Measurements from ENCODE around the gene HMCN2.

HMCN2 gene

DNA sequence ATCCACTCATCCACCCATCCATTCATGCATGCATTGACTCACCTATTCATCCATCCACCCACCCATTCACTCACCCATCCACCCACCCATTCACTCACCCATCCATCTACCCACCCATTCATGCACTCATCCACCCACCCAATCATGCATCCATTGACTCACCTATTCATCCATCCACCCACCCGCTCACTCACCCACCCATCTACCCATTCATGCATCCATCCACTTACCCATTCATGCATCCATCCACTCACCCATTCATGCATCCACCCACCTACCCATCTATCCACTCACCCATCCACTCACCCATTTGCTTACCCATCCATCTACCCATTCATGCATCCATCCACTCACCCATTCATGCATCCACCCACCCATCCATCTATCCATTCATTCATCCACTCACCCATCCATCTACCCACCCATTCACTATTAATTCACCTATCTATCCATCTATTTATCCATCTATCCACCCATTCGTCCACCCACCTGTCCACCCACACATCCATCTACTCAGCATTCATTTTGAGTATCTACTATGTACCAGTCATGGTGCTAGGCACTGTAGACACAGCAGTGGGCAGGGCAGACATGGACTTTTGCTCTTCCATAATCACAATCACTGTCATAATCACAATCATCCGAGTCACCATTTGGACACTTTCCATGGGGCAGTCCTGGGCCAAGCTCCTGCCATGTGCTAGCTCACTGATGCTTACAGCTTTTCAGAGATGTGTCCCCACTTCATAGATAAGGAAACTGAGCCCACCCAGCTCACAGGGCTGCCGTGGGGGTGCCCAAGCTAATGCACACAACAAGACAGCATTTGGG, 34.4 kb downstream of the HMCN2 start:
- peak in 1 of 42 donors; percentile 5 for DNase-seq
- intact Hi-C loops (cut with DNase I) = no loop called here

DNA sequence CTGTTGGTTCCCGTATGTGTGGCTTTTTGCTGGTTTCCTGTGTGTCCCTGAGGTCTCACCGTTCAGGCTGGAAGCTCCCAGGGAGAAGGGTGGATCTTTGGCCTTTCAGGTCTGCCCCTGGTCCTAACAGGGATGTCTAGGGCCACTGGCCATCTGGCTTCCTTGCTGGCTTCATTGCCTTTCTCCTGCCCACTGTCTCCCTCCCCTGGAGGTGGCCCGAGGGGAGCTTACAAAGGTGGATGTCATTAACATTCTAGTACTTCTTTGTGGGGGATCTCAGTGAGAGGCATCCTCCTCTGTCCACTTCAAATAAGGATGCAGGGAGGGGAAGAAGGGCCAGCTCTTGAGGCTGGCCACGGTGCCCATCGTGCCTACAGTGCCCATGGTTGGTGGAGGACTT, 35.2 kb downstream of the HMCN2 start:
- intact Hi-C loops (cut with DNase I) = no loop called here
- DNase-seq = no peak

DNA sequence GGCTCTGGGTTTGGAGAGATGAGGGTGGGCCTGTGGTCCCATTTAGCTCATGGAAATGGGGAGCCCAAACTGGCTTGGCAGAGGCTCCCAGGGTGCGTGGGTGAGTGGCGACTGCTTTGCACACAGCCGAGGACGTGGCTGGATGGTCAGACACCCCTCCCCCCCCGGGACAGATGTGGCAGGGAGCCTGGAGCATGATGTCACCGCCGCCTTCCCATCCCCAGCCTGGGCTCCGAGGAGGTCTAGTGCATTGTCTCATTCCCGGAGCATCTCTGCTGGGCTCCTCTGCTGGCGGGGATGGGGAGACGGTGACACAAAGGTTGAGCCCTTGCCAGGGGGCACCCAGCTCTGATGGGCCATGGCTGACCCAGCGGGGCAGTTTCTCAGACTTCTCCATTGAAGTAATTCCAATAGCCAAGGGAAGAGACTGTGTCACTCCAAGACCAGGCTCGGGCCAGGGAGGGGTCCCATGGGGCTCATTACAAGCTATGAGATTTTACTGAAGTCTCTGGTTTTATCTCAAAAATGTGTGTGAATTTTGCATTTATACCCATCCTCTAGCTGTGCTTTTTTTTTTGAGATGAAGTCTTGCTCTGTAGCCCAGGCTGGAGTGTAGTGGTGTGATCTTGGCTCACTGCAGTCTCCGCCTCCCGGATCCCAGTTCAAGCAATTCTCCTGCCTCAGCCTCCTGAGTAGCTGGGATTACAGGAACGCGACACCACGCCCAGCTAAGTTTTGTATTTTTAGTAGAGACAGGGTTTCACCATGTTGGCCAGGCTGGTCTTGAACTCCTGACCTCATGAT, 36.1 kb downstream of the HMCN2 start:
- intact Hi-C loops (cut with DNase I) = no loop called here
- DNase-seq = peak in 3 of 42 donors; percentile 15 to 38 (median 28)

DNA sequence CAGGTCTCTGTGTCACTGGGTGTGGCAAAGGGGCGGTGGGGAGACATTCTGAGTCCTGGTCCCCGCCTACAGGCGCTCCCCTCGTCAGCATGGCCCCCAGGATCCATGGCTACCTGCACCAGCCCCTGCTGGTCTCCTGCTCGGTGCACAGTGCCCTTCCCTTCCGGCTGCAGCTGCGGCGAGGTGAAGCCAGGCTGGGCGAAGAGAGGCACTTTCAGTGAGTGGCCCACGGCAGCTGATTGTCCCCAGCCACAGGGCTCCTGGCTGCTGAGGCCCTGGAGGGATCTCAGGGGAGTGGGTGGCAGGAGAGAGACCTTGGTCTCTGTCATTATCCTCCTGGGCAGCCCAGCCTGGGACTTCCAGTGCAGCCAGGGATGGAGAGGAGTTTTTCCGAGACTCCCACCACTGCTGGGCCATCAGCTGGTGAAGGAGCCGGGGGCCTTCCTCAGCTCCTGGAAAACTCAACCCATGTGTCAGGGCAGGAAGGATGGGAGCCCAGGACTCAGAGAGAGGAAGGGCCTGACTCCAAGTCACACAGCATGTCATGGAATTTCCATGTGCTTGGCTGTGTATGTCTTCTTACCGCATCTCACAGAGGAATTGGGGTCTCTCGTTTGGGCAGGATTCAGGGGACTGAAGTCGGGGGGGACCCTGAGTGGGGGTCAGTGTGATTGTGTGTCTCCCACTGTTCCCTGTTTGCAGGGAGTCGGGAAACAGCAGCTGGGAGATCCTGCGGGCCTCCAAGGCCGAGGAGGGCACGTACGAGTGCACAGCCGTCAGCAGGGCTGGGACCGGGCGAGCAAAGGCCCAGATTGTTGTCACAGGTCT, 37.4 kb downstream of the HMCN2 start:
- no peak for DNase-seq
- intact Hi-C loops (cut with DNase I) = no loop called here

DNA sequence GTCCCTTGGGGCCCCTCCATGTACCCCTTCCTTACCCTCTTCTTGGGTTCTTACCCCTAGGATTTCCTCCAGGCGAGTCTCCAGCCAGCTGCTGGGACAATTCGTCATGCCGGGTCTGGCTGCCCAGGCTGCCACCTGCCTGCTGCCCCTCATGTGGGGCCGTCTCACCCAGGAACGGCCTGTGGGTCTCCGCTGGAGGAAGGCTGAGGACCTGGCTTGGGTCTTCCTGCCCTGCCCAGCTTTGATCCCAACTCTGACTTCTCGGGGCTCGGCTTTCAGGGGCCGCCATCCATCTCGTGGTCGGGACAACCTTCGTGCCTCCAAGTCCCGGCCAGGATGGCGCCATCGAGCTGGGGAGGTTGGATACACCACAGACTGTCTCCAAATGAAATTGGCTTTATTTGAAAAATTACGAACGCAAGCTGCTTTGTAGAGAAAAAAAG, 38.1 kb downstream of the HMCN2 start:
- intact Hi-C loops (cut with DNase I) = no loop called here
- DNase-seq = no peak

DNA sequence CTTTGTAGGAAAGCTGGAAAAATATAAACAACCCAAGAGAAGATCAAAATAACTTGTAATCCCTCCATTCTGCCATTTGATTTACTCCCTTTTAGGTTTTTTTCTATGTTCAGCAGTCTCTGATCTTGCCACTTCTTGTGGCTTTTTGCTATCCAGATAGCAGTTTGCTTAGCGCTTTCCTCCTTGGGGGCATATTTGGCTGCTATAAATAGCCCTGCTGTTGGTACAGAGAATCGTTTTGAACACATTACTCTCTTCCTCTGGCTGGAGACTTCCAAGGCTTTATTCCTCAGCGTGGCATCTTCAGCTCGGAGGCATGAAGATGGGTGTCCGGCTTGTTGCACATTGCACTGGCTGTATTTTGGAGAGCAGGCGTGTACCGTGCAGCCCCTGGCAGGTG, 38.6 kb downstream of the HMCN2 start:
- intact Hi-C loops (cut with DNase I) = no loop called here
- no peak for DNase-seq

DNA sequence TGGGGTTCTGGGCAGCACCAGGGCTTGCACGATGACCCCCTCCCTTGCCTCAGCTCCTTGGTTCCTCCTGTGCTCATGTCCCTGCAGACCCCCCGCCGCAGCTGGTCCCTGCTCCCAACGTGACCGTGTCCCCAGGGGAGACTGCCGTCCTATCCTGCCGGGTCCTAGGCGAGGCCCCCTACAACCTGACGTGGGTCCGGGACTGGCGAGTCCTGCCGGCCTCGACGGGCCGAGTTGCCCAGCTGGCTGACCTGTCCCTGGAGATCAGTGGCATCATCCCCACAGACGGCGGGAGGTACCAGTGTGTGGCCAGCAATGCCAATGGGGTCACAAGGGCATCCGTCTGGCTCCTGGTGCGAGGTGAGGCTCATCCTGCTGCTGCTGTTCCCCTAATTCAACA, 39.1 kb downstream of the HMCN2 start:
- intact Hi-C loops (cut with DNase I) = no loop called here
- no peak for DNase-seq

DNA sequence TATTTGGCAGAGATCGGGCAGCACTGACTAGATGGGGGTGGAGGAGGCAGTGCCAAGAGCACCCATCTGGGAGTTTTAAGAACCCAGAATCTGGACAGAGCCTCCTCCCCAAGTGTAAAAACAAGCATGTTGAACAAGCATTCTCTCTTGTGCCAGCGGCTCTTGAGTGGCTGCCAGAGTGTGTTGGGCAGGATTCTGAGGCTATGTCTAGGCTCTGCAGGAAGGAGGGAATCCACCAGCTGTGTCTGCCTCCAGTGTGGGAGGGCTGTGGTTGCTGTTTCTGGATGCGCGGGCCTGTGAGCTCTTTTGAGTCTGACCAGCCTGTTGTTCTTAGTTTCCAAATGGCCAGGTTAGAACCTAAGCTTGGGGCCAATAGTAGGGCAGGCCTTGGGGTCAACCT, 39.8 kb downstream of the HMCN2 start:
- intact Hi-C loops (cut with DNase I) = no loop called here
- DNase-seq = no peak

DNA sequence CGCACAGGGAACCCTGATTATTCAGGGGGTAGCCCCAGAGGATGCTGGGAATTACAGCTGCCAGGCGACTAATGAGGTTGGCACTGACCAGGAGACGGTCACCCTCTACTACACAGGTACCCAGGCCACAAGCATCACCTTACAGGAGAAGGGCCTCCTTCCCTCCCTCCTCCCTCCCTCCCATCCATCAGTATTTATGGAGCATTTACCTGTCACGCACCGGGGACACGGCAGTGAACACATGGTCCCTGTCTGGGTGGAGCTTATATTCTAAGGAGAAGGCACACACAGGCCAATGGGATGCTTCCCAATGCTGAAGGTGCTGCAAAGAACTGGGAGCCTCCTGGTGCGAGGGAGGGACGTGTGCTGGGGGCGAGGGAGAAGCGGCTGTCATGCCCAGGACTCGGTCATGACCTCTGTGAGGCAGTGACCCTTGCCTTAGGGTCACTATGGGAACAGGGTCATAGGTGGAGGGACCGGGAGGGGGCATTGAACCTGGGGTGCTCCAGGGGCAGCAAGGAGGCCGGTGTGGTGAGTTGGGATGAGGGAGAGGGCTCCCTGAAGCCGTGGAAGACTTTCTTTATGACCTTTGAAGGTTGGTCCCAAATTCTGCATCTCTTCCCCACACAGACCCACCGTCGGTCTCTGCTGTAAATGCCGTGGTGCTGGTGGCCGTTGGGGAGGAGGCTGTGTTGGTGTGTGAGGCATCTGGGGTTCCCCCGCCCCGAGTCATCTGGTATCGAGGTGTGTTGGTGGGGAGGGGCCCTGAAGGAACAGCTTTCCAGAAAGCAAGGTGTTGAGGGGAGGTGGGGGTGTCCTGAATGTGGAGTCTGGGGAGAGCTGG, 41.5 kb downstream of the HMCN2 start:
- DNase-seq = no peak
- intact Hi-C loops (cut with DNase I) = no loop called here

DNA sequence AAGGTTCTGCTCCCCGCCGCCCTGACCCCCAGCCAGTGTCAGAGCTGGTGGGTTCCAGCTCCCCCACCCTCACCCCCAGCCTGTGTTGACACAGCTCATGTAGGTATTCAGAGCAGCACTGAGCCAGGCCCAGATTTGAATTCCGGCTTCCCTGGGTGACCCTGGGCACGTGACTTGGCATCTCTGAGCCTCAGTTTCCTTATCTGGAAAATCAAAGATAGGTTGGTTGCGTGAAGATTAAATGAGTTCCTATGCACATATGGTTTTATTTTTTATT, 42.0 kb downstream of the HMCN2 start:
- intact Hi-C loops (cut with DNase I) = no loop called here
- no peak for DNase-seq

DNA sequence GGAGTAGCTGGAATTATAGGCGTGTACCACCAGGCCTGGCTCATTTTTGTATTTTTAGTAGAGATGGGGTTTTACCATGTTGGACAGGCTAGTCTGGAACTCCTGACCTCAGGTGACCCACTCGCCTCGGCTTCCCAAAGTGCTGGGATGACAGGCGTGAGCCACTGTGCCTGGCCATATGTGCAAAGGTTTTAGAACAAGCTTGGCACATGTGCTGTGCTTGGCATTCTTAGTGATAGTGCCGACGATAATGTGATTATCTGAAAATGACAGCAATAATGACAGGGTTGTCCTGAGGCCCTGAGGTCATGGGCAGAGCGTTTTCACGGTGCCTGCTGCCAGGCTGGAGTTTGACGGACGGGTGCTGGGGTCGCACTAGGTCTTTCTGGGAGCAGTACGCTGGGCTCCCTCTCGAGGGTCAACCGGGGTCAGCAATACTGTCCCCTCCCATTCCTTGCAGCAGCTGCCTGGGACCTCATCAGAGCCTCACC, 42.6 kb downstream of the HMCN2 start:
- intact Hi-C loops (cut with DNase I) = no loop called here
- DNase-seq = no peak

DNA sequence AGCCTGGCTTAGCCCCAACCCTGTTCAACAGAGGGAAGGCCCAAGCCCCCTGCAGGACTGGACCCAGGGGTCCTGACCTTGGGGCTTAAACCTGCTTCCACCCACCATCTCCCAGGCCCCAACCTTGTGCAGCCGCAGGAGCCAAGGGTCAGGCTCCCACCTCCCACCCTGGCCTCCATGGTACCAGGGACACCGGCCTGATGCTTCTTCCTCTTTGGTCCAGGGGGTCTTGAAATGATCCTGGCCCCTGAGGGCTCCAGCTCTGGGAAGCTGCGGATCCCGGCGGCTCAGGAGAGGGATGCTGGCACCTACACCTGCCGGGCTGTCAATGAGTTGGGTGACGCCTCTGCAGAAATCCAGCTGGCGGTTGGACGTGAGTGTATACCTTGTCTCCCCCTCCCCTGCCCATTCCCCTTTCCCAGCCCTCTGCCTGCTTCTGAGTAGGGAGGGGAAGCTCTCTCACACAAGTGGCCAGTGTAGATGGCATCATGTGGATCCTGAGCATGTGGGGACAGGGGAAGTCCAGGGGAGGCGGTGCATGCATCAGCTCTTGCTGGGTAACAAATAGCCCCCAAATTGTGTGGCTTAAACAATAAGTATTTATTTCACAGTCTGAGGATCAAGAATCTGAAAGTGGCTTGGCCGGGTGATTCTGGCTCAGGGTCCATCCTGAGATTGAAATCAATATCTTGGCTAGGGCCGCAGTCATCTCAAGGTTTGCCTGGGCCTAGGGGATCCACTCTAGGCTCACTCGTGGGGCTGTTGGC, 44.3 kb downstream of the HMCN2 start:
- DNase-seq = no peak
- intact Hi-C loops (cut with DNase I) = no loop called here

DNA sequence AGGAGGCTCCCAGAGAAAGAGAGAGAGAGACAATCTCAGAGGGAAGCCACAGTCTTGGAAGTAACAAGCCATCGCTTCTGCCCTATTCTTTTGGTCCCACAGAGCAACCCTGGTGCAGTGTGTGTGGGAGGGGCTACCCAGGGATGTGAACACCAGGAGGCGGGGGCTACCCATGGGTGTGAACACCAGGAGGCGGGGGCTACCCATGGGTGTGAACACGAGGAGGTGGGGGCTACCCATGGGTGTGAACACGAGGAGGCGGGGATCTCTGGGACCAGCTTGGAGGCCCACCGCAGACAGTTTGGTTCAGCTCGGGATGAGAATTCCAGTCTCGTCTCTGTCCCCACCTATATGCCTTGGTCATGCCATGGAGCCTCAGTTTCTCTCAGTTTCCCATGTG, 44.9 kb downstream of the HMCN2 start:
- intact Hi-C loops (cut with DNase I) = no loop called here

DNA sequence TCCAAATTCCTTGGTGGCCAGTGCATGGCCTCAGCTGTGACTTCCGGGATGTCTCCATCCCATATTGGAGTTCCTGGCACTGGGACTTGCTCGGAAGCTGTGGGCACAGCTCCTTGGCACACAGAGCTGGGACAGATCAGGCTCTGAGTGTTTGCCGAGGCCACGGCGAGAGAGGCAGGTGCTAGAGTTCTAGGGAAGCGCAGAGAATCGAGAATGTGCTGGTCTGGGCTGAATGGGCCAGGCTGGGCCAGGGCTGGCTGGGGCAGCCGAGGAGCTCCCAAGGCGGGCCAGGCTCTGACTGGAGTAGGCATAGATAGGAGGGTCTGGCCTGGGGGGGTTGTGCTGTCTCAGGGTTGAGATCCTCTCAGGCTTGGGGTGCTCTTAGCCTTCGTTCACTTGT, 45.4 kb downstream of the HMCN2 start:
- intact Hi-C loops (cut with DNase I) = no loop called here
- DNase-seq = no peak

More for the DNA sequence above, 44.9 kb downstream of the HMCN2 start:
- no peak for DNase-seq

DNA sequence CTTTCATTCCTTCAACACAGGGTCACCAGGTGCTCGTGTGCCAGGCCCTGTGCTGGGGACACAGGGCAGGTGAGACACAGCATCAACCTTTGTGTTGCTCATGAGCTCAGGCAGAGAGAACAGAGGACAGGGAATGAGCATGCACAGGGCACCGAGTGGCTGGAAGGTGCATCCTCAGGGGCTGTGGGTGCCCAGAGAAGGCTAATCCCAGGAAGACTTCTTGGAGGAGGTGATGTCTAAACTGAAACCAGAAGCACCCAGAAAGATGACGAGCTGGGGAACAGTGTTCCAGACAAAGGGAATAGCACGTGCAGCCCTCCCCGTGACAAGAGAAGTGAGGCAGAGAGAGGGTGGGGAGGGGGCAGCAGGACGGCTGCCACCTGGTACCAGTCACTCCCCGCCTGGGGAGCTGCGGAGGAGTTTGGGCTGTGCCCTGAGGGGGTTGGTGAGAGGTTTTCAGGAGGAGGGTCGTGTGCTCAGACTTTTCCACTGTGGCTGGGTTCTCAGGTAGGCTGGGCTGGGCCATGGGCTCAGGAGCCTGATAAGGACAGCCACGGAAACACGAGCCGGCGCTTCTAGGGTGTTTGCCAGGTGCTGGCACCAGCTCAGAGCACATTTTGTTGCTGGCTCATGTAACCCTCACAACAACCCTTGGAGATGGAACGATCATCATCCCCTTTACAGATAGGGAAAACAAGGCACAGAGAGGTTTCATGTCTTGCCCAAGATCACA, 46.0 kb downstream of the HMCN2 start:
- intact Hi-C loops (cut with DNase I) = no loop called here
- DNase-seq = no peak

DNA sequence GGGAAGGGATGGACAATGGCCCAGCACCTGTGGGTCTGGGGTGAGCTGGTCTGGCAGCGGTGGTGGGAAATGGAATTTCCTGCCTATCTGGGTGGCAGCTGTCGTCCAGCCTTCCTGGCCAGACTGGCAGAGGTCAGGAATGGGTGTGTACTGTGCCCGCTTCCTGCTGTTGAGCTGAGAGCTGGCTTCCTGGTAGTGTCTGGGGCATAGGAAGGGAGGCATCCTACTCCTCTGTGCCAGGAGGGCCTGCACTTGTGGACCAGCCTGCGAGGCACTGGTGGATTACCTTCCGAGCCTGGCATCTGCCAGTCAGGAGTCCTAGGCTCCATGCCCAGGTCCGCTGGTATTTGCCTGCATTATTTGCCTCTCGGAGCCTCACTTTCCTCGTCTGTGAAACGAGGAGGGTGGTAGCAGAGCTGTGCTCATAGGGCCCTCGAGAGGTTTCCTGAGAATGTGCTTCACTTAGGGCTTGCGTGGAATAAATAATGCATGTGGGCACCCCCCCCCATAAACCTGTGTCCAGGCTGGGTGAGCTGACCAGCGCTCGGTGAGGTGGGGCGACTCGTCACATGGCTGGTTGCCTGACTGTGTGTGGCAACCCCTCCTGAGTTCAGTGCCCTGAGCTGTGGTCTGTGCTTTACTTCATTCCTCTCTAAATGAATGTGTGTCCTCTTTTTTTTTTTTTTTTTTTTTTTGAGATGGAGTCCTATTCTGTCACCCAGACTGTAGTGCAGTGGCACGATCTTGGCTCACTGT, 47.7 kb downstream of the HMCN2 start:
- DNase-seq = no peak
- intact Hi-C loops (cut with DNase I) = no loop called here

All from head of caudate nucleus (tissue), 42 donors.